ENCODE results near the gene MTF2. TPM values are rescaled to one million over a fixed set of nuclear protein-coding genes. Genes with fewer than 3 reads are reported as not detected.
A peak's percentile ranks its signal among the peaks of the same experiment; 100 is the strongest.
"Not testable (repeated sequence)": the region's sequence is repeated elsewhere in the genome, so short reads cannot be mapped to it uniquely, and the experiment has no call there.

The MTF2 gene
- polyA plus RNA-seq (ENCODE audit: insufficient read length in 3 of 3) = 10 to 100 TPM; 42.2 to 69.6 (median 51.2) TPM
- long read RNA-seq, donor 1, partial matches to known transcripts = 0 of 2 reads
- long read RNA-seq, donor 1, other reads (novel, unspliced or antisense) = 0 of 2 reads
- long read RNA-seq, donor 2, full-length matches to known transcripts = 1 of 1 reads
- long read RNA-seq, donor 2, partial matches to known transcripts = 0 of 1 reads
- long read RNA-seq, donor 2, other reads (novel, unspliced or antisense) = 0 of 1 reads
- long read RNA-seq, donor 3, full-length matches to known transcripts = 8 of 8 reads
- long read RNA-seq, donor 3, partial matches to known transcripts = 0 of 8 reads
- long read RNA-seq, donor 3, other reads (novel, unspliced or antisense) = 0 of 8 reads
- long read RNA-seq, donor 4, full-length matches to known transcripts = 3 of 3 reads
- long read RNA-seq, donor 4, partial matches to known transcripts = 0 of 3 reads
- long read RNA-seq, donor 4, other reads (novel, unspliced or antisense) = 0 of 3 reads
- long read RNA-seq, donor 5 = 0 reads
- long read RNA-seq, donor 6, full-length matches to known transcripts = 4 of 18 reads
- long read RNA-seq, donor 6, partial matches to known transcripts = 14 of 18 reads
- long read RNA-seq, donor 6, other reads (novel, unspliced or antisense) = 0 of 18 reads
- long read RNA-seq, donor 7, full-length matches to known transcripts = 3 of 54 reads
- long read RNA-seq, donor 7, partial matches to known transcripts = 13 of 54 reads
- long read RNA-seq, donor 7, other reads (novel, unspliced or antisense) = 38 of 54 reads
- long read RNA-seq, donor 8, full-length matches to known transcripts = 8 of 8 reads
- long read RNA-seq, donor 8, partial matches to known transcripts = 0 of 8 reads
- long read RNA-seq, donor 8, other reads (novel, unspliced or antisense) = 0 of 8 reads
- long read RNA-seq, donor 9, full-length matches to known transcripts = 5 of 5 reads
- long read RNA-seq, donor 9, partial matches to known transcripts = 0 of 5 reads
- long read RNA-seq, donor 9, other reads (novel, unspliced or antisense) = 0 of 5 reads
- long read RNA-seq, donor 10 = 0 reads
- long read RNA-seq, donor 11, full-length matches to known transcripts = 5 of 5 reads
- long read RNA-seq, donor 11, partial matches to known transcripts = 0 of 5 reads
- long read RNA-seq, donor 11, other reads (novel, unspliced or antisense) = 0 of 5 reads
- long read RNA-seq, donor 12, partial matches to known transcripts = 0 of 3 reads
- long read RNA-seq, donor 12, other reads (novel, unspliced or antisense) = 0 of 3 reads
- long read RNA-seq, donor 13, full-length matches to known transcripts = 5 of 163 reads
- long read RNA-seq, donor 13, partial matches to known transcripts = 158 of 163 reads
- long read RNA-seq, donor 13, other reads (novel, unspliced or antisense) = 0 of 163 reads
- long read RNA-seq, donor 14, full-length matches to known transcripts = 3 of 3 reads
- long read RNA-seq, donor 14, partial matches to known transcripts = 0 of 3 reads
- long read RNA-seq, donor 14, other reads (novel, unspliced or antisense) = 0 of 3 reads
- long read RNA-seq, donor 15, full-length matches to known transcripts = 3 of 3 reads
- long read RNA-seq, donor 15, partial matches to known transcripts = 0 of 3 reads
- long read RNA-seq, donor 15, other reads (novel, unspliced or antisense) = 0 of 3 reads
- long read RNA-seq, donor 16, full-length matches to known transcripts = 17 of 28 reads
- long read RNA-seq, donor 16, partial matches to known transcripts = 11 of 28 reads
- long read RNA-seq, donor 16, other reads (novel, unspliced or antisense) = 0 of 28 reads

GRCh38 chr1:93078986-93079654 lies at the start of gene MTF2:
Gene MTF2, plus strand, starts transcription at chr1:93079283. Its CDS starts 244 bp downstream, at chr1:93079527.
- peak; percentile 94 to 98 (median 97) for DNase-seq (ENCODE audit: extremely low read depth in 1 of 11, low read depth in 9 of 11, low spot score in 4 of 11)

GRCh38 chr1:93029317-93029716 lies 49.8 kb upstream of the MTF2 start:
- no peak for DNase-seq (ENCODE audit: extremely low read depth in 1 of 11, low read depth in 9 of 11, low spot score in 4 of 11)

GRCh38 chr1:93030191-93030590 lies 48.9 kb upstream of the MTF2 start:
- DNase-seq (ENCODE audit: extremely low read depth in 1 of 11, low read depth in 9 of 11, low spot score in 4 of 11) = not testable (repeated sequence)

GRCh38 chr1:93031711-93032110 lies 47.4 kb upstream of the MTF2 start:
- no peak for DNase-seq (ENCODE audit: extremely low read depth in 1 of 11, low read depth in 9 of 11, low spot score in 4 of 11)

GRCh38 chr1:93033029-93033428 lies 46.1 kb upstream of the MTF2 start:
- no peak for DNase-seq (ENCODE audit: extremely low read depth in 1 of 11, low read depth in 9 of 11, low spot score in 4 of 11)

GRCh38 chr1:93033785-93034184 lies 45.3 kb upstream of the MTF2 start:
- DNase-seq (ENCODE audit: extremely low read depth in 1 of 11, low read depth in 9 of 11, low spot score in 4 of 11) = no peak

GRCh38 chr1:93034397-93034796 lies 44.7 kb upstream of the MTF2 start:
- no peak for DNase-seq (ENCODE audit: extremely low read depth in 1 of 11, low read depth in 9 of 11, low spot score in 4 of 11)

- DNase-seq (ENCODE audit: extremely low read depth in 1 of 11, low read depth in 9 of 11, low spot score in 4 of 11) = no peak
Observed at GRCh38 chr1:93036672-93037071, 42.4 kb upstream of the MTF2 start.

GRCh38 chr1:93042187-93043056 lies 36.7 kb upstream of the MTF2 start:
- DNase-seq (ENCODE audit: extremely low read depth in 1 of 11, low read depth in 9 of 11, low spot score in 4 of 11) = no peak

GRCh38 chr1:93043057-93043557 lies 36.0 kb upstream of the MTF2 start:
- no peak for DNase-seq (ENCODE audit: extremely low read depth in 1 of 11, low read depth in 9 of 11, low spot score in 4 of 11)

- DNase-seq (ENCODE audit: extremely low read depth in 1 of 11, low read depth in 9 of 11, low spot score in 4 of 11) = no peak
Observed at GRCh38 chr1:93047618-93048017, 31.5 kb upstream of the MTF2 start.

GRCh38 chr1:93051961-93052360 lies 27.1 kb upstream of the MTF2 start:
- no peak for DNase-seq (ENCODE audit: extremely low read depth in 1 of 11, low read depth in 9 of 11, low spot score in 4 of 11)

- peak in 1 of 11 donors; percentile 20 for DNase-seq (ENCODE audit: extremely low read depth in 1 of 11, low read depth in 9 of 11, low spot score in 4 of 11)
Observed at GRCh38 chr1:93056214-93056613, 22.9 kb upstream of the MTF2 start.

- DNase-seq (ENCODE audit: extremely low read depth in 1 of 11, low read depth in 9 of 11, low spot score in 4 of 11) = no peak
Observed at GRCh38 chr1:93056649-93057048, 22.4 kb upstream of the MTF2 start.

GRCh38 chr1:93061895-93062792 lies 16.9 kb upstream of the MTF2 start:
- DNase-seq (ENCODE audit: extremely low read depth in 1 of 11, low read depth in 9 of 11, low spot score in 4 of 11) = no peak

- DNase-seq (ENCODE audit: extremely low read depth in 1 of 11, low read depth in 9 of 11, low spot score in 4 of 11) = no peak
Observed at GRCh38 chr1:93076268-93076667, 2.8 kb upstream of the MTF2 start.
